ENCODE results near the gene PGC. TPM values are rescaled to one million over a fixed set of nuclear protein-coding genes. Genes with fewer than 3 reads are reported as not detected.

The PGC gene
- total RNA-seq, 1 donor from 2014 or later, result not detected

DNA sequence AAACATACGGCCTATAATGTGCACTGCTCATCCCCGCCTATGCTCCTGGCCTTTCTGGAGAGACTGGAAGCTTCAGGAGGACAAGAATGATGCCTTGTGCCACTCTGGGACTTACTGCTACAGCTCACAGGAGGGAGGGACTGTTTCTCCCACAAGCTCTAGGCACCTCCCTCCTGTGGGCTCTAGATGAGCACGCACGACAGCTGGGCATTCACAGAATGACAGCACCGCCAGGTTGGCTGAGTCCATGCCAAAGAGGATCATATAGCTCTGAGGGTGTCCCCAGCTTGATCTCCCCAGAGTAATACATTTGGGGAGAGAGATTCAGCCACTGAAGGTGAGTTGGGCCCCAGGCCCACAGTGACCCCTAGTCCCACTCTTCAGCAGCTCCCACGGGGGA, 10.1 kb upstream of the PGC start:
- no peaks in the 10 kb centered on the region for H3K36me3 Mint-ChIP-seq
- peaks cover 12% of the 10 kb centered on the region for H3K4me1 Mint-ChIP-seq
- no peak overlapping the region for H3K4me3 Mint-ChIP-seq
- H3K27me3 Mint-ChIP-seq (ENCODE audit: low read depth), result peaks cover 37% of the 10 kb centered on the region
- no peak for TF ChIP-seq CTCF (IDR thresholded peaks at IDR 0.05; ENCODE audit: unreplicated experiment)
- H3K9me3 Mint-ChIP-seq, result no peaks in the 10 kb centered on the region
- DNase-seq (ENCODE audit: low spot score in 2 of 2, unreplicated experiment in 2 of 2), result no peak
- H3K27ac Mint-ChIP-seq, result no peak overlapping the region

DNA sequence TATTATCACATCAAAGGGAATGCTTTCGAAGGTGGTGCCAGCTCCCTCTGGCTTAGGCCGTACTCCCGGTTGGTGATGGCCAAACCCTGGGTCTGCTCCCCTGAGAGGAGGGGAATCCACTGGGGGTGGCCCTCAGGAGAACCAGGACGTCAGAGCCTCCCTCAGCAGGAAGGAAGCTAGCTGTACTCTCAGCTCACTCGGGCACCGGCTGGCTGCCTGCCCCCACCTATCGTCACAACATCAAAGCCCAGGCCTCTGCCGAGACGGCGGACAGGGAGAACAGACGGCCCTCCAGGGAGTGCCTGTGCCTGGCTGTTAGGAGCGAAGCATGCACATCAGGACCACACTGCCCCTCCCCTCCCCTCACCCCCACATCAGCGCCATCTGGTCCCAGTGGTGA, 9.2 kb upstream of the PGC start:
- H3K27me3 Mint-ChIP-seq (ENCODE audit: low read depth), result peaks cover 34% of the 10 kb centered on the region
- H3K4me3 Mint-ChIP-seq, result no peak overlapping the region
- peaks cover 12% of the 10 kb centered on the region for H3K4me1 Mint-ChIP-seq

DNA sequence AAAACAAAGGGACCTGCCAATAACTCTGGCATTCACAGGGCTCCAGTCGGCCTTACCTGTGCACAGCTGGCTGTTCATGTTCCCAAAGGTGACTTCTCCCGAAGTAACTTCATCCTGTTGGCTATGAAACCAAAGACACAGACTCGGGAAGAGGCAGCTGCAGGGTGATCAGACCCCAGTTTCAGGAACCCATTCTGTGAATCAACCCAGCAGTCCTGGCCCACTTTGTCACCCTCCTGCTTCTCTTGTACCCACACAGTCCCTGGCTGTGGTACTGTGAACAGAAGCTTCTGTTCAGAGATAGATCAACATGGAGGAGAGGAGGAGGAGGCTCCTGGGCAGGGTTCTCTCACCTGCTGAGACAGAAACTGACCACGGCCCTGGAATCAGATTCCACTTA, 8.7 kb upstream of the PGC start:
- Mint-ChIP-seq H3K36me3 (no peaks in the 10 kb centered on the region), H3K27ac (no peak overlapping the region), H3K9me3 (no peaks in the 10 kb centered on the region), H3K27me3 (ENCODE audit: low read depth) (peaks cover 34% of the 10 kb centered on the region), H3K4me3 (no peak overlapping the region), H3K4me1 (peaks cover 12% of the 10 kb centered on the region)
- DNase-seq (ENCODE audit: low spot score in 2 of 2, unreplicated experiment in 2 of 2), result no peak
- no peak for TF ChIP-seq CTCF (IDR thresholded peaks at IDR 0.05; ENCODE audit: unreplicated experiment)

More for the DNA sequence above, 9.2 kb upstream of the PGC start:
- no peaks in the 10 kb centered on the region for H3K36me3 Mint-ChIP-seq
- no peak overlapping the region for H3K27ac Mint-ChIP-seq
- no peaks in the 10 kb centered on the region for H3K9me3 Mint-ChIP-seq
- TF ChIP-seq CTCF (IDR thresholded peaks at IDR 0.05; ENCODE audit: unreplicated experiment), result no peak
- DNase-seq (ENCODE audit: low spot score in 2 of 2, unreplicated experiment in 2 of 2), result no peak

DNA sequence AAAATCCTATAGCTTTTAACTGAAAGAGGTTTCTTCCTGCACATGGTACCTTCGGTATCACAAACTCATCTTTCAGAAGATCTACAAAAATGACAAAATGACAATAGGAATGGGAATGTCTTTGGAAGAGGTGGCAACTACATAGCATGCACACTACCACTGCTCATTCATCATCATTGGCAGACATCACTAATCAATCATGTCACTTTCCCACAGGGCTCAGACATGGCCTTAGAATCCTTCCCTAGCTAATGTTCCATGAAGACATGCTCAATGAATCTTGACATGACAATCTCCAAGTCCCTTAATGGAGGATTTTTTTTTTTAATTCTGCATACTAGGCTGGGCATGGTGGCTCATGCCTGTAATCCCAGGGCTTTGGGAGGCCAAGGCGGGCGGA, 3.2 kb upstream of the PGC start:
- H3K27ac Mint-ChIP-seq, result no peak overlapping the region
- no peak for DNase-seq (ENCODE audit: low spot score in 2 of 2, unreplicated experiment in 2 of 2)
- H3K4me1 Mint-ChIP-seq, result peaks cover 2% of the 10 kb centered on the region
- no peak for TF ChIP-seq CTCF (IDR thresholded peaks at IDR 0.05; ENCODE audit: unreplicated experiment)
- peaks cover 31% of the 10 kb centered on the region for H3K27me3 Mint-ChIP-seq (ENCODE audit: low read depth)
- no peak overlapping the region for H3K4me3 Mint-ChIP-seq
- peaks cover 6% of the 10 kb centered on the region for H3K9me3 Mint-ChIP-seq
- no peaks in the 10 kb centered on the region for H3K36me3 Mint-ChIP-seq

DNA sequence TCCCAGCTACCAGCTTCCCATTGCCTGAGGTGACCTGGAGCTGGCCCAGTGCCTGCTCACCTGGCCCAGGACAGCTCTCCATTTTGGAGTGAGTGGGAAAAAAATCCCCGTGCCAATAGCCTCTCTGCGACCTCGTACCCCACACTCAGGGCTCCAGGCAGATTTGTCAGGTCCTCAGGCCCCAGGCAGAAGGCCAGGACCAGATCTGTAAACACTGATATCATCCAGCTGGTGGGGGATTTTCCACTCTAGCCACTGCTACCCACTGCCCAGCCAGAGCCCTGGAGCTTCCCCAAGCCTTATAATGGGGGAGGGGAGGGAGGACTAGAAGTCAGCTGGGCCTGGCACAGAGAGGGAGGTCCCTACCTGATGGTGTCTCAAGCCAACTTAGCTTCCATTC, 1.3 kb upstream of the PGC start:
- Mint-ChIP-seq H3K36me3 (no peaks in the 10 kb centered on the region), H3K27me3 (ENCODE audit: low read depth) (peaks cover 19% of the 10 kb centered on the region), H3K4me1 (peaks cover 2% of the 10 kb centered on the region), H3K9me3 (peaks cover 6% of the 10 kb centered on the region), H3K4me3 (no peak overlapping the region), H3K27ac (no peak overlapping the region)
- DNase-seq (ENCODE audit: low spot score in 2 of 2, unreplicated experiment in 2 of 2), result no peak
- TF ChIP-seq CTCF (IDR thresholded peaks at IDR 0.05; ENCODE audit: unreplicated experiment), result no peak

DNA sequence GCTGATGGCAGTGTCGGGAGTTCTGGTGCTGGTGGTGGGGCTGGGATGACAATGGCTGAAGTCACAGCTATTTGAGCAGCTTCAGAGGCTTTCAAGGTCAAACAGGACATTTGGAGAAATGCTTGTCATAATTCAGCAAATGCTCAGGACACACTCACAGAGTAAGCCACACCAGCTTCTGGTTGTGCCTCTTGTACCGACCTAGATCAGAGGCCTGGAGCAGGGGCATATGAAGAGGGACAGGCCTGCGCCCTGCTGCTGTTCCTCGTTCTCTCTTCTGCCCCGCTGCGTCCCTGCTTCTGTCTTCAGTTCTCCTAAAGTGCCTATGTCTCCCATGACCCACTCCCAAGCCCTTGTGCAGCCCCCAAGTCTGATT, 893 bp upstream of the PGC start:
- no peak for DNase-seq (ENCODE audit: low spot score in 2 of 2, unreplicated experiment in 2 of 2)
- Mint-ChIP-seq H3K27me3 (ENCODE audit: low read depth) (peaks cover 14% of the 10 kb centered on the region), H3K4me3 (no peak overlapping the region), H3K4me1 (peaks cover 2% of the 10 kb centered on the region), H3K9me3 (peaks cover 6% of the 10 kb centered on the region), H3K36me3 (no peaks in the 10 kb centered on the region), H3K27ac (no peak overlapping the region)
- TF ChIP-seq CTCF (IDR thresholded peaks at IDR 0.05; ENCODE audit: unreplicated experiment), result no peak

Measured in mesothelial cell of epicardium (in vitro differentiated cells).